ENCODE results near the gene GATB.

- TF ChIP-seq CTCF (IDR thresholded peaks at IDR 0.05 in 8 of 11, conservative IDR thresholded peaks at IDR 0.05 in 3 of 11): no peak
- TF ChIP-seq POLR2A (IDR thresholded peaks at IDR 0.05): no peak
- TF ChIP-seq POLR2AphosphoS5 (IDR thresholded peaks at IDR 0.05): no peak
Observed at GRCh38 chr4:151729731-151730559, 30.9 kb downstream of the GATB start.
